ENCODE data around the gene TRAPPC10. TPM values are rescaled to one million over a fixed set of nuclear protein-coding genes. Genes with fewer than 3 reads are reported as not detected.

The TRAPPC10 gene
- total and polyA plus RNA-seq, 9 of the 15 experiments (the other 6 are each of a cell fraction or from before 2014, with no cell fraction given), result 1.1 to 33.8 (median 24.3) TPM

GRCh38 chr21:43972850-43973633, 39.1 kb upstream of the TRAPPC10 start (continued):
- TF ChIP-seq AFF4 (CRISPR knock-in tag; IDR thresholded peaks at IDR 0.05), result no peak
- TF ChIP-seq ZNF511 (CRISPR knock-in tag; IDR thresholded peaks at IDR 0.05), result no peak
- no peak for TF ChIP-seq SNRNP70 (optimal IDR thresholded peaks at IDR 0.05; ENCODE audit: low read depth, low read length)
- TF ChIP-seq TAF15 (IDR thresholded peaks at IDR 0.05; ENCODE audit: low read depth, low read length), result no peak
- no peak for TF ChIP-seq ZNF12 (CRISPR knock-in tag; IDR thresholded peaks at IDR 0.05)
- no peak for TF ChIP-seq FOXM1 (IDR thresholded peaks at IDR 0.05; ENCODE audit: low read depth)
- no peak for TF ChIP-seq FOXM1 (CRISPR knock-in tag; IDR thresholded peaks at IDR 0.05; ENCODE audit: low read depth)
- no peak for TF ChIP-seq TCFL5 (CRISPR knock-in tag; conservative IDR thresholded peaks at IDR 0.05)
- TF ChIP-seq ARID3B (CRISPR knock-in tag; IDR thresholded peaks at IDR 0.05; ENCODE audit: borderline replicate concordance), result no peak
- TF ChIP-seq E2F3 (CRISPR knock-in tag; IDR thresholded peaks at IDR 0.05), result no peak

Measured in K562 (cell line).